ENCODE measurements around the gene ANXA6. TPM values are rescaled to one million over a fixed set of nuclear protein-coding genes. Genes with fewer than 3 reads are reported as not detected.

ANXA6 gene
- polyA plus RNA-seq, 4 donors = 7.2 to 74.9 (median 46.7) TPM

DNA sequence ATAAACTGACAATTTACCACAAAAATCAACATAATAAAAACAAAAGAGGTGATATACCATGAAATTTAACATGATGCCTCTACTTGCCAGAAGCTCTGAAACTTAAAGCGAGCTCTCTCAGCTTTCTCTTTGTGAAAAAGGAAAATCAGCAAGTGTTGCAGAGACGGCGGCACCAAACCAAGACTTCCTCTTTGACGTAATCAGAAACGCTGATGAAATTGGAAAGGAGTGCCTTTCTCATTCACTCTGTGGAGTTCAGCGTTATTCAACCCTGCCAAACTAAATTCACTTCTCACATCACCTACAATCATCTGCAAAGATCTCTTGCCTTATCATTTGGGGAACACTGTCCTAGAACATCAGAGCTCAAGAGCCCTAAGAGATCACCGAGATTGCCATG is 32.2 kb downstream of the ANXA6 start:
- no peak overlapping the region for H3K27ac ChIP-seq (ENCODE audit: low read depth in 1 of 3, low read length in 2 of 3)
- H3K36me3 ChIP-seq (ENCODE audit: control insufficient read depth in 3 of 3, insufficient read depth in 2 of 3, low read depth in 1 of 3, low read length in 3 of 3) = peaks cover 0 to 64% (median 3%) of the 10 kb centered on the region in 3 donors
- peaks cover 0 to 13% (median 0%) of the 10 kb centered on the region in 3 donors for H3K4me1 ChIP-seq (ENCODE audit: control insufficient read depth in 3 of 3, insufficient read depth in 2 of 3, low read depth in 1 of 3, low read length in 2 of 3)
- H3K4me3 ChIP-seq (ENCODE audit: low read depth in 1 of 3, low read length in 3 of 3) = no peak overlapping the region
- DNase-seq (no peak), FAIRE-seq (no peak)
- WGBS, 3 donors = 64 to 70% (median 68%) methylated on average over 7 of the region's 7 CpGs
- H3K27me3 ChIP-seq (ENCODE audit: control insufficient read depth in 3 of 3, insufficient read depth in 3 of 3, low read length in 3 of 3) = no peaks in the 10 kb centered on the region
- H3K9me3 ChIP-seq (ENCODE audit: control insufficient read depth in 2 of 2, insufficient read depth in 1 of 2, low read depth in 1 of 2, low read length in 1 of 2) = no peaks in the 10 kb centered on the region

DNA sequence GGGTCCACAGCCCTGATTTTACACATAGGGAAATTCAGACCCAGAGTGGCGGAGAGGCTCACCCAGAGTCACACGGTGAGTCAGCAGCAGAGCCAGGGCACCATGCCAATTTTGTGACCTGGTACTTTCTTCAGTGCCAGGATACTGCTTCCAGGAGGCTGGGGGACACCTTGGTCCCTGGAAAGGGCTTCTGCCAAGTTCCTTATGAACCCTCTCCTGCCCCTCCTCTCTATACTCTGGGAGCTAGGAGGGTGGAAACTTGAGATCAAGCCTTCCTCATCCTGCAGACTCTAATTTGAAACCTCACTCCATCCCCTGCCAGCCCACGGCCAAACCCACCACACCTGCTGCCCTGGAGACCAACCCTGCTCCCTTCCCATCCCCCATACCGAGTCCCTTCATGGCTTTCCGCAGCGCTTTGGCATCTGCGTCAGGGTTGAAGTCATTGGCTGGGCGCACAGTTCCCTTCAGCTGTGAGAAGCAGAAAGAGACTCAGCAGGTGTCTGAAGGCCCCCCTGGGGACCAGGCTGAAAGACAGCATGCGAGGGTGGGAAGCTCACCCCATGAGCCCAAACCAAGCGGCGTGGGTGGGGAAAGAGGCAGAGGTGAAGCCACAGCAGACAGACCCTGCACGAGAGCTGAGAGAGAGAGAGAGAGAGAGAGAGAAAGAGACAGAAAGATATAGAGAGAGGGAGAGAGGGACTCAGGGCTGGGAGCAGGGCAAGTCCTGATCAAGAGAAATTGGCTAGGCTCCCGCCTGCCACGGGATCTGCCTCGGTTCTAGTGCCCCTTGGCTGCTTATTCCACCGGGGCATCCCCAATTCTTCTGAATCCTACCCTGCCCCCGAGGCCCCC is 33.5 kb downstream of the ANXA6 start:
- 58 to 72% (median 63%) methylated on average over 16 to 17 of the region's 17 CpGs for WGBS, 3 donors
- Histone ChIP-seq H3K36me3 (ENCODE audit: control insufficient read depth in 3 of 3, insufficient read depth in 2 of 3, low read depth in 1 of 3, low read length in 3 of 3) (peaks cover 0 to 67% (median 3%) of the 10 kb centered on the region in 3 donors), H3K9me3 (ENCODE audit: control insufficient read depth in 2 of 2, insufficient read depth in 1 of 2, low read depth in 1 of 2, low read length in 1 of 2) (no peaks in the 10 kb centered on the region), H3K27me3 (ENCODE audit: control insufficient read depth in 3 of 3, insufficient read depth in 3 of 3, low read length in 3 of 3) (no peaks in the 10 kb centered on the region), H3K4me3 (ENCODE audit: low read depth in 1 of 3, low read length in 3 of 3) (no peak overlapping the region), H3K27ac (ENCODE audit: low read depth in 1 of 3, low read length in 2 of 3) (no peak overlapping the region), H3K4me1 (ENCODE audit: control insufficient read depth in 3 of 3, insufficient read depth in 2 of 3, low read depth in 1 of 3, low read length in 2 of 3) (peaks cover 0 to 12% (median 2%) of the 10 kb centered on the region in 3 donors)
- FAIRE-seq = no peak
- DNase-seq = peak in 1 of 2 donors; percentile 80

DNA sequence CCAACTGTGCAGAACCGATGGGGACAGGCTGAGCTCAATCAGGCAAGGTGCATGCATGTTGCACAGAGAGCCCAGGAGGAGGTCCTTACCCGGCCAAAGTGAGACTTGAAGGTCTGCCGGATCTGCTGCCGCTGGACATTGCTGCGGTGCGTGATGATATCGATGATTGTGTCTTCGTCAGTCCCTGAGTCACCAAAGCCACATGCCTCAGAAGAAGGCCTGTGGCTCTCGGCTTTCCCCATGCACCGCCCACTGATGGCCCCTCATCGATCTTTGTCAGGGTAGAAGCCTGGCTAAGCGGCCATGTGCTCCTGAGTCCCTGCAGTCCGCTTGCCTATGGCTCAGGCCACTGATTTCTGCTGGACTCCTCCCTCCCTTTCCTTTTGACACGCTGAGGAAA is 34.8 kb downstream of the ANXA6 start:
- no peak for FAIRE-seq
- Histone ChIP-seq H3K27me3 (ENCODE audit: control insufficient read depth in 3 of 3, insufficient read depth in 3 of 3, low read length in 3 of 3) (no peaks in the 10 kb centered on the region), H3K9me3 (ENCODE audit: control insufficient read depth in 2 of 2, insufficient read depth in 1 of 2, low read depth in 1 of 2, low read length in 1 of 2) (no peaks in the 10 kb centered on the region), H3K4me1 (ENCODE audit: control insufficient read depth in 3 of 3, insufficient read depth in 2 of 3, low read depth in 1 of 3, low read length in 2 of 3) (peaks cover 0 to 6% (median 4%) of the 10 kb centered on the region in 3 donors), H3K36me3 (ENCODE audit: control insufficient read depth in 3 of 3, insufficient read depth in 2 of 3, low read depth in 1 of 3, low read length in 3 of 3) (peaks cover 0 to 62% (median 3%) of the 10 kb centered on the region in 3 donors), H3K27ac (ENCODE audit: low read depth in 1 of 3, low read length in 2 of 3) (no peak overlapping the region), H3K4me3 (ENCODE audit: low read depth in 1 of 3, low read length in 3 of 3) (no peak overlapping the region)
- DNase-seq = no peak
- WGBS, 3 donors = 92 to 97% (median 95%) methylated on average over 14 of the region's 14 CpGs

DNA sequence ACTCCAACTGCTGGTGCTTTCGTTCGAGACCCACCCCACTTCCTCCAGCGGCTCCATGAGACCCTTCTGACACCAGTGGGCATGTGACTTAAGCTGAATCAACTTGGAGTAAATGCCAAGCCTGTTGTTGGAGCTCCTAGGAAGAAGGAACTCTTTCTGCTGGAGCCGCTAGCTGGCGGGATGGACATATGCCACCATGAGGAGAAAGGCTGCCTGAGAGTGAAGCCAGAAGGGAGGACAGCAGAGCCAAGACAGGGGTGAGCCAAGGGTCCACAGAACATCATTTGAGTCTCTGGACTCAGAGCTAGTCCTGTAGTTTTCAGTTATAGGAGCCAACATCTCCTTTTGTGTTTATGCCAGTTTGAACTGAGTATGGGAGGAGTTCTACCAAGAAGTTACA is 35.9 kb downstream of the ANXA6 start:
- peaks cover 0 to 64% (median 0%) of the 10 kb centered on the region in 3 donors for H3K36me3 ChIP-seq (ENCODE audit: control insufficient read depth in 3 of 3, insufficient read depth in 2 of 3, low read depth in 1 of 3, low read length in 3 of 3)
- no peak overlapping the region for H3K27ac ChIP-seq (ENCODE audit: low read depth in 1 of 3, low read length in 2 of 3)
- no peak overlapping the region for H3K4me3 ChIP-seq (ENCODE audit: low read depth in 1 of 3, low read length in 3 of 3)
- no peak for DNase-seq
- H3K4me1 ChIP-seq (ENCODE audit: control insufficient read depth in 3 of 3, insufficient read depth in 2 of 3, low read depth in 1 of 3, low read length in 2 of 3) = peaks cover 0 to 6% (median 4%) of the 10 kb centered on the region in 3 donors
- WGBS, 3 donors = 69 to 99% (median 83%) methylated on average over 5 of the region's 5 CpGs
- H3K27me3 ChIP-seq (ENCODE audit: control insufficient read depth in 3 of 3, insufficient read depth in 3 of 3, low read length in 3 of 3) = no peaks in the 10 kb centered on the region
- no peak for FAIRE-seq
- no peaks in the 10 kb centered on the region for H3K9me3 ChIP-seq (ENCODE audit: control insufficient read depth in 2 of 2, insufficient read depth in 1 of 2, low read depth in 1 of 2, low read length in 1 of 2)

DNA sequence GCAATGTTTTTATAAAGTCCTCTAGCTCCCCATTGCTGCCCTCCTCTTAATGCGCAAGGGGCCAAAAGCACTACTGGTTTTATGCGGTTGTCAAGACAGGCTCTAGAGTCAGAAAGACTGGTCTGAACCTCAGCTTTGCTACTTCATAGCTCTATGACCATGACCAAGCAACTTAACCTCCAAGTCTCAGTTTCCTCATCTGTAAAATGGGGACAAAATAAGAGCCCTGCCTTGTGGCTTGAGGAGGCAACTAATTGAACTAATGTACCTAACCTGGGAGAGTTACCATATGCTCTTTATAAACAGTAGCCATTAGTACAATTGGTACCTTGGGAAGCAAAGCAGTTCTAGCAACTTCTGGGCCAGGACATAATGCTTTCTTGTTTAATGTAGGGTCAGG is 36.5 kb downstream of the ANXA6 start:
- 94 to 100% (median 98%) methylated on average over 2 of the region's 2 CpGs for WGBS, 3 donors
- no peak for FAIRE-seq
- DNase-seq = no peak
- Histone ChIP-seq H3K27ac (ENCODE audit: low read depth in 1 of 3, low read length in 2 of 3) (no peak overlapping the region), H3K4me3 (ENCODE audit: low read depth in 1 of 3, low read length in 3 of 3) (no peak overlapping the region), H3K36me3 (ENCODE audit: control insufficient read depth in 3 of 3, insufficient read depth in 2 of 3, low read depth in 1 of 3, low read length in 3 of 3) (peaks cover 0 to 67% (median 0%) of the 10 kb centered on the region in 3 donors), H3K27me3 (ENCODE audit: control insufficient read depth in 3 of 3, insufficient read depth in 3 of 3, low read length in 3 of 3) (no peaks in the 10 kb centered on the region), H3K9me3 (ENCODE audit: control insufficient read depth in 2 of 2, insufficient read depth in 1 of 2, low read depth in 1 of 2, low read length in 1 of 2) (no peaks in the 10 kb centered on the region), H3K4me1 (ENCODE audit: control insufficient read depth in 3 of 3, insufficient read depth in 2 of 3, low read depth in 1 of 3, low read length in 2 of 3) (peaks cover 0 to 6% (median 4%) of the 10 kb centered on the region in 3 donors)

DNA sequence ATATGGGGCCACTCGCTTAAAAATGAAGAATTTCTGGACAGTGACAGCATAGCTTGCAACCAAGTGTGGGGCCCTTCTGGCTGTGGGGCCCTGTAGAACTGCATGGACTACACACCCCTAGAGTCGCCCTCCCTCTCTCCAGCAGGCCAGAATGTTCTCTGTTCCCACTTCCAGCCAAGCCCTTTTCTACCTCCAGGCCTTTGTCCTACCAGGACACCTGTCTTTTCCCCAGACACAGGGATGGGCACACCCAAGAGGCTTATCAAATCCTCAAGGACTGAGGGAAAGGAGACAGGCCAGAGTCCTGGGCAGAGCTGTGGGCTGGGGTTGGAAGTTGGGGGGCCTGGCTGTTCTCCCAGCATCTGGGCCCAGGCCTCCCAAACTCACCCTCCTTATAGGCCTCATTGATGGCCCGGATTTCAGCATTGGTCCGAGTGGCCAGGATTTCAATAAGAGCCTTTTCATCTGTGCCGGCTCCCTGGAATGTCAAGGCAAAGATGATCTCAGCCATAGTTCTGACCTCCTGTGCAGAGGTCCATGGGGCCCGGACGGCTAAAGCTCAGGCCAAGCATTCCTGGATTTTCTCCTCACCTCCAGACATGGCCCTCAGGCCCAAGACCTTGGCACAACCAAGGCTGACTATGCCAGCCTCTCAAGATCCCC is 38.5 kb downstream of the ANXA6 start:
- 41 to 72% (median 65%) methylated on average over 7 of the region's 7 CpGs for WGBS, 3 donors
- FAIRE-seq = no peak

DNA sequence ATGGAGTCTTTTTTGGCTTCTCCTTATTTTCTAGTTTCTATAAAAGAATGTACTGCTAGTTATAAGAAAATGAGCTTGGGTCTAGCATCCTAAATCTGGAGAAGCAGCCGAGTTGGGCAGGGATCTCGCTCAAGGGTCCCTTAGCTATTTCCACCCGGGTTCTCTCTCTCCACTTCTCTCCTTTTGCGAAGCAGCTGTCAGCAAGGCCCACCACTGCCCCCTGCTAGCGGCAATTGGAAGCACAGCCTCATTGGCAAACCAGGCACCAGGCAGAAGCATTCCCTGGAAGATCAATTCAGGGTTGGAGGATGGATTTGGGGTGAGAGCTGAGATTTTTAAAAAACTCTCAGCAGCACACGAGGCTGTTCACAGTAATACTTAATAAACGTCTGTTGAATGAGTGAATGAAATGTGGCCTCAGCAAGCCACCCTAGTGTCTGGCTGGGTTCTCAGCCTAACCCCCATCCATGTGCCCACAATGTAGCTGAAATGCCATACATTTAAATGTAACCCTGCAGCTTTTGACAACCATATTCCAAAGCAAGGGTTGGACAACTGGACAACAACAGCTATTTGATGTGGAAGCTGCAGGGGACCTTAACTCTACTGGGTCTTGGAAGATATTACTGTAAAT is 42.2 kb downstream of the ANXA6 start:
- H3K9me3 ChIP-seq (ENCODE audit: control insufficient read depth in 2 of 2, insufficient read depth in 1 of 2, low read depth in 1 of 2, low read length in 1 of 2) = no peaks in the 10 kb centered on the region
- H3K4me3 ChIP-seq (ENCODE audit: low read depth in 1 of 3, low read length in 3 of 3) = no peak overlapping the region
- H3K27ac ChIP-seq (ENCODE audit: low read depth in 1 of 3, low read length in 2 of 3) = no peak overlapping the region
- FAIRE-seq (no peak), DNase-seq (peak; percentile 75 to 78)
- H3K4me1 ChIP-seq (ENCODE audit: control insufficient read depth in 3 of 3, insufficient read depth in 2 of 3, low read depth in 1 of 3, low read length in 2 of 3) = peaks cover 4 to 12% (median 5%) of the 10 kb centered on the region in 3 donors
- H3K36me3 ChIP-seq (ENCODE audit: control insufficient read depth in 3 of 3, insufficient read depth in 2 of 3, low read depth in 1 of 3, low read length in 3 of 3) = peaks cover 0 to 36% (median 0%) of the 10 kb centered on the region in 3 donors
- H3K27me3 ChIP-seq (ENCODE audit: control insufficient read depth in 3 of 3, insufficient read depth in 3 of 3, low read length in 3 of 3) = no peaks in the 10 kb centered on the region
- 2 to 7% (median 6%) methylated on average over 7 of the region's 7 CpGs for WGBS, 3 donors

More for the DNA sequence above, 38.5 kb downstream of the ANXA6 start:
- Histone ChIP-seq H3K27me3 (ENCODE audit: control insufficient read depth in 3 of 3, insufficient read depth in 3 of 3, low read length in 3 of 3) (no peaks in the 10 kb centered on the region), H3K4me3 (ENCODE audit: low read depth in 1 of 3, low read length in 3 of 3) (no peak overlapping the region), H3K36me3 (ENCODE audit: control insufficient read depth in 3 of 3, insufficient read depth in 2 of 3, low read depth in 1 of 3, low read length in 3 of 3) (peaks cover 0 to 57% (median 0%) of the 10 kb centered on the region in 3 donors), H3K27ac (ENCODE audit: low read depth in 1 of 3, low read length in 2 of 3) (peak overlapping the region in 2 of 3 donors; percentile 56 to 59), H3K9me3 (ENCODE audit: control insufficient read depth in 2 of 2, insufficient read depth in 1 of 2, low read depth in 1 of 2, low read length in 1 of 2) (no peaks in the 10 kb centered on the region), H3K4me1 (ENCODE audit: control insufficient read depth in 3 of 3, insufficient read depth in 2 of 3, low read depth in 1 of 3, low read length in 2 of 3) (peaks cover 0 to 6% (median 4%) of the 10 kb centered on the region in 3 donors)
- peak; percentile 45 to 88 for DNase-seq

DNA sequence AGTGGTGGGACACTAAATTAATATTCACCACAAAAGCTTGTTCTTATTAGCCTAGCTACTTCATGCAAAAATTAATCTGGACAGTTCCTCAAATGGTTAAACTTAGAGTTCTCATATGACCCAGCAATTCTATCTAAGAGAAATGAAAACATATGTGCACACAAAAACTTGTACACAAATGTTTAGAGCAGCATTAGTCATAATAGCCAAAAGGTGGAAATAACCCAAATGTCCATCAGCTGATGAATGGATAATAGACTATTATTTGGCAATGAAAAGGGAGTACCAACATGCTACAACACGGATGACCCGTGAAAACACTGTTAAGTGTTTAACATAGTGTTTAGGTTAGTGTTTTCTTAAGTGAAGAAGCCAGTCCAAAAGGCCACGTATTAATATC is 43.9 kb downstream of the ANXA6 start:
- Histone ChIP-seq H3K27me3 (ENCODE audit: control insufficient read depth in 3 of 3, insufficient read depth in 3 of 3, low read length in 3 of 3) (no peaks in the 10 kb centered on the region), H3K27ac (ENCODE audit: low read depth in 1 of 3, low read length in 2 of 3) (no peak overlapping the region), H3K4me3 (ENCODE audit: low read depth in 1 of 3, low read length in 3 of 3) (no peak overlapping the region), H3K9me3 (ENCODE audit: control insufficient read depth in 2 of 2, insufficient read depth in 1 of 2, low read depth in 1 of 2, low read length in 1 of 2) (no peaks in the 10 kb centered on the region), H3K4me1 (ENCODE audit: control insufficient read depth in 3 of 3, insufficient read depth in 2 of 3, low read depth in 1 of 3, low read length in 2 of 3) (peaks cover 0 to 6% (median 5%) of the 10 kb centered on the region in 3 donors), H3K36me3 (ENCODE audit: control insufficient read depth in 3 of 3, insufficient read depth in 2 of 3, low read depth in 1 of 3, low read length in 3 of 3) (peaks cover 0 to 40% (median 0%) of the 10 kb centered on the region in 3 donors)
- FAIRE-seq (no peak), DNase-seq (no peak)
- WGBS, 3 donors = 72 to 82% (median 81%) methylated on average over 3 of the region's 3 CpGs
